HG02970 (cell line): Measurements from ENCODE around the gene CACNA1E.

ENCODE experiments used
- ATAC-seq: cut with Tn5 transposase; IDR thresholded peaks from one replicate; pipeline ENCODE4 v1.9.1; 2021; ENCODE audit warnings: mild to moderate bottlenecking, moderate library complexity, moderate number of reproducible peaks; ENCODE audit not compliant: unreplicated experiment, low FRiP score

The CACNA1E gene

DNA sequence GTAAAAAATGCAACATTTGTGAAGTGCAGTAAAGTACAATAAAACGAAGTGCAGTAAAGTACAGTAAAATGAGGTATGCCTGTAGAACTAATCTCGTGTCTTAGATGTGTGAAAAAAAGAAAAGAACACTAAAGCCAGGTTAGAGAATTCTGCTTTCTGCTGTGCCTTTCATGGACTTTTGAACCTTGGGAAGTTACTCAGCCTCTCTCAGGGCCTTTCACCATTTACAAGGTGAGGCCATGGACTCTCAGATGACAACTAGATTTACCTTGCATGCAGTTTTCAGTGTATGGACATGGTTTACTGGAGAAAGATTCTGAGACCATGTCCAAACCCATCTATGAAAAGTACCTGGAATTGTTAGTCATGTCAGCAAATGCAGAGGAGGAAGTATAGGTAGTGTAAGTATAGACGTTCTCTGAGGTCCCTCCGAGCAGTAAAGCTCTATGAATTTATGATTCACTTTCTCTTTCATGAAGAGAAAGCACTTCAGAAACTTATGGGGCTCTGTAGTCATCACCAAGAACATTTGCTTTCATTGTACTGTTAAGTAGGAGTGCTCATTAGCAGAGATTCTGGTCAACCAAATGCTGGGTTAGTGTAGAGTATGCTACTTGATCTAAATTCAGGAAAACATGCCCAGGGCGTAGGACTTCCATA, 143.1 kb downstream of the CACNA1E start:
- ATAC-seq: no peak

DNA sequence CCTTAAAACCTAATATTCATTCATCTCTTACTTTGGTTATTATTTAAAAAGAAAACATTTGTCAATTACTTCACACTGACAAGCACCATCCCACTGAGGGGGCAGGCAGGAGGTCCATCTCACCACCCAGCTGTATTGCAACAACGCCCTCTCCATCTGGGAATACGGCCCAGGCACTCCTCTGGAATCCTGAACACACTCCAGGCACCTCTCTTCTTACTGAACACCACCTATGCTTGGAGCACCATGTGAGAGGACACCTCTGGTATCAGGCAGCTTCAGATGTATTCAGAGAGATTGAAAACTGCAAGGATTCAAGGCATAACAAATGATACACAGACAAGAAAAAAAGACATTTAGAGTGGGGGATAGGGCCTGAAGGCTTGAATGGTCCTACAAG, 147.1 kb downstream of the CACNA1E start:
- no peak for ATAC-seq

DNA sequence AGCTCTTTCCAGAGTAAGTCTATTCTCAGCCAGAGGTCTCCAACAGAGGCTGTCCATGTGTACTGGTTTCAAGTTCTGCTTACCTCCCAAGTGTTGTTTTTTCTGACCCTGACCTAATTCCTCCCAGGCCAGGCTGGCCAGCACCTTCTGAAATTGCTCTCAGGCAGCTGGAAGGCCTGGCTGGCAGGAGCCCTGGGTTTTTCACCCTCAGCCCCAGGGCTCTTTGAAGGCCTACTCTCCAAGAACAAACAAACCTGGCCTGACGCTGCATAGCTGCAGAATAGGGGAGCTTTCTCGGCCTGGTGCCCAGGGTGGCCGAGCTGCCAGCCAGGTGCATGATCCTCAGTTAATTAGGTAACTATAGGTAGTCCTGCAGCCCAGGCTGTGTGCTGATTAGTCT, 147.5 kb downstream of the CACNA1E start:
- no peak for ATAC-seq

DNA sequence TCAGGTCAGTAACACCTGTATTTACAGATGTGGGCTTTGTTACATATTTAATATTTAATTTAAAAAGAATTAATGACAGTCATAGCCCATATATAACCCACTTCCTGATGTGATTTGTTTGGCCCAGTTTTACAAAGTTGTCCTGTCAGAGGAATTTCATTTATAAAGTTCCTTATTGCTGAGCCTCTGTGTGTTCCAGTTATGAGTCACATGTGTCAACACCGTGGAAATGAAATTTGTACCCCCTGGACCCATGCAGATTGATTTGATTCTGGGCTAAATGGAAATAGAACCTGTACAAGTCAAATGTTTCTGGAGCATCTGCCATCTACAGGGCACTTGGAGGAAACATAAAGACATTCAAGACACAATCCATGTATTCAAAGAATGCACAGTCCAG, 149.2 kb downstream of the CACNA1E start:
- ATAC-seq: no peak

DNA sequence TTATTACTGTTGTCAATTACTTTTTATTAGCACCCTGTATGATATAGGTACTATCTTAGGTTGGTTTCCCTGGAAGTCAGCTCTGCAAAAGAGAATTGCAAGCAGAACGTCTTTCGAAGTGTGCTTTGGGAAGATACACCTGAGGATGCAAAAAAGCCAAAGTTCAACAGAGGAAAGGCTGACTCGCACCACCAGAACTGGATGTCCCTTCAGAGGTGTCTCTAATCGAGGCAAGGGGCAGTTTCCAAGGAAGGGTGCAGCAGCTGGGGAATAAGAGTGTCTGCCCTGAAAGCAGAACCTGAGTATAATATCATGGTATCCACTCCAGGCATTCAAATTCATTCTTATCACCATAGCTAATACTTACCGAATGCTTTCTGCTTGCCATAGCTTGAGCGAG, 149.6 kb downstream of the CACNA1E start:
- no peak for ATAC-seq

DNA sequence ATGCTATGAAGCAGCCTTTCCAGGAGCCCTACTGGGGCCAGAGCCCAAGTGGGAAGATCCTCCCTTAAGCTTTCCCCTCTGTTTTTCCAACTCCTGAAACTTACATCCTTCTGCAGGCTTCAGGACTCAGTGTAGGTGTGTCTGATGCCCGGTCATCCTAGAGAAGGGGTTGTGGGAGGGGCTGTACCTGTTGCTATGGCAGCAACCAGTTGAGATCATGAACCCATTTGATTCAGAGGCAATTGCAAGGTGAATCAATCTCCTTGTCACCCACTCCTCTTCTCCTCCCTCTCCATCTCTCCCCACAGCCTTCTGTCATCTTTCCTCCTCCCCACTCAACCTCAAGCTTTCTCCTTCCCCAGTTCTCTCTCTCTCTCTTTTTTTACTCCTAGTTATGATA, 151.8 kb downstream of the CACNA1E start:
- ATAC-seq: no peak

DNA sequence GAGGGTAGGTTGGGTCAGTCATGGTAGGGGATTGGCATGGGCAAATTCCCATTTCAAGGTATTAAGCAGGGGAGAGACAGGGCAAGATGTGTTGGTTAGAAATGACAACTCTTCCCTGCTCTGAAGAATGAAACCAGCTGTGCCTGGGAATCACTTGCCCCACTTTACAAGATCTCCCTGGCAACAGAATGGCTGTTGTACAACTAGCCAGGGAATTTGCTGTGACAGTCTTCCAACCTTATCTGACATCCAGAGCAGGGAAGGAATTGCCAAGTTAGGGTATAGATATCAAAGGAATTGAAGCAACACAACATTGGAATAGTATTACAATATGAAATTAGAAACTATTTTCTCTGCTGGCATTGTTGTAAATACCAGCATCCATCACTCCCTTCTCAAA, 154.7 kb downstream of the CACNA1E start:
- ATAC-seq: no peak

DNA sequence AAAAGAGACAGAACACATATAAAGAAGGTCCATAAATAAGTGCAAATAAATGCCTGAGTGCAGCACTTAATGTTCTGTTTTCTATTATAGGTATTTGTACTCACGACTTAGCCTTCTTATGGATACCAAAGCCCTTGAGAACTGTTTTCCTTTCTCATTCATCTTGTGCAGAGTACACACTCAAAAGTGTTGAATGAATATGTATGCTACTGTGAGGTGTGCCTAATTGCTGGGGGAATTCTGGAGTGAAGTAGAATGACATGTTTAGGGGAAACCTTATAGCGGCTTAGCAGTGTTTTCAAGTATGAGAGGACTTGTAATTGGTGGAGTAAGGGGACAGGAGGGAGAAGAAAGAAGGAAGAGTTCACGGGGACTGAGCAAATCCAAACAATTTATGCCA, 157.6 kb downstream of the CACNA1E start:
- no peak for ATAC-seq

DNA sequence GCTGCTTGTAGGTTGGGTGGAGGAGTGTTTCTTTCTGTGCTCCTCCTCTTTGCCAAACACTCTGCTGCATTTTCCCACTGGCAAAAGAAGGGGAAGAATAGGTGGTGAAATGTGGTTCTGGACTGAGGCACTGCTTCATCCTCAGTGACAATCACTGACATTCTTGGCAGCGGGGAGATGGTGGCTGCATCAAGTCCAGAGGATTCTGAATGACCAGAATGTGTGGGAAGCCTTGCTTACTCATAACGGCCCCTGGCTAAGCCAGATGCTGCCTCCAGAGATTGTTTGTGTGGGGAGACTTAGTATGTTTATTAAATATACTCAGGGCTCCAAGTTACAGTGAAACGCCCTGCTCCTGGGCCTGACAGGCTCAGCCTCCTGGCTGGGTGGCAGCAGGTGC, 160.3 kb downstream of the CACNA1E start:
- ATAC-seq: no peak

DNA sequence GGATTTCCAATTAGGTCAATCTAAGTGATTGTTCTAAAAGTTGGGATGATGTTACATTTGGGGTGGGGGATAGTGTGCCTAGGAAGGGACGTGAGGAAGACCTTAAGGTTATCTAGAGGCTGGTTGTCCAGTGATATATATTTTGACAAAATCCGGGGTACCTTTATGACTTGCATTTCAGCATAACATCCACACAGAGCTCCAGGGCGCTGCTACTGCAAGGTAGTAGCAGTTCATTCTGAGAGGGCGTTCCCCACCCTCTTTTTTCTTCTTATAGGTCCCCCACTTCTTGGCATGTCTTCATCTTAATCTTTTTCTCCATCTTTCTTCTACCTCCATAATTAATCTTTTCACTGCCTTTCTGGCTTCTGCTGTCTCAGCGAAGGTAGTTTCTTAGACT, 161.9 kb downstream of the CACNA1E start:
- ATAC-seq: no peak

DNA sequence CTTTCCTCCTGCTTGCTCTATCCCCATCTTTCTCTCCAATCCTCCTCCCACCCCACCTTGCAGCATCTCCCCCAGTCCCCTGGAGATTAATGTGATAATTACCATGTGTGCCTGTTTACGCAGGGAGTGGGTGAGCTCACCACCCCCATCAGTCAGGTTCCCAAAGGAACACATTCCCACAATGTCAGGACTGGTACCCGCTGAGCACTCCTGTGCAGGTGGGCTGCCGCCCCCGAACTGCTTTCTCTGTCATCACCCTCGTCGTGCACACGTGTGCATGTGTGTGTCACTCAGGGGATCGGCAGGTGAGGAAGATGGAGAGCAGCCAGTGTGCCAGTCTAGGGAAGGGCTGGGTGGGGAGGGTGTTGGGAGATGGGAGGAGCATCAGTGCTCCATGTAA, 163.4 kb downstream of the CACNA1E start:
- ATAC-seq: no peak

DNA sequence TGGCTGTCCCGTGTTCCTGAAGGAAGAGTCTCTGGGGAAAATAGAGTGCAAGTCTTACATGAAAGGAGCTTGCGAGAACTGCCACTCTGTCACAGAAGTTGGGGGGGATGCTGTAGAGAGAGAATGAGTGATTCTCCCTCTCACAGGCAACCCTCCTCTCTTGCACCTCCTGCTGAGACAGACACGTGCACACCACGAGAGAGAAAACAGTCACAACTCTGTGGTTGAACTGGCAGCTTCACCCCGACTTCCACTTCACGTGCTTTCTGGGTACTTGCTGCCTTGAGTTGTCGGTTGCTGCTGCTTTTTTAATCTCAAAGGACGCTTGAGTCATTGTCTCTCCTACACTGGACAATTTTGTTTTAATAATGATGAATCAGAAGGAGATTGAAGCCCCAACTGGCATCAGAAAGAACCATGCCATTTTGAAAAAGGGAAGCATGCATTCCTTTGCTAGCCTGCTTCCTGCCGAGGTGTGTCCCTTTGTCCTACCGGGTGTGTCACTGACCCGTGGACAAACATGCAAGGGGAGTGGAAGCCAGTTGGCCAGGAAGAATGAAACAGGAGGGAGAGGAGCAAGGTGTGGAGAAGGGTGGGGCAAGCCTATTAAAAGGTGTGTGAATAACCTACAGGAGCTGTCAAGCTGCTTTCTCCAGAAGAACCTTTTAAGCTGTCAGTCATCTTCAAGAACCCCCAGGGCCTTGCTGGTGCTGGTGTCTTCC, 164.2 kb downstream of the CACNA1E start:
- no peak for ATAC-seq

DNA sequence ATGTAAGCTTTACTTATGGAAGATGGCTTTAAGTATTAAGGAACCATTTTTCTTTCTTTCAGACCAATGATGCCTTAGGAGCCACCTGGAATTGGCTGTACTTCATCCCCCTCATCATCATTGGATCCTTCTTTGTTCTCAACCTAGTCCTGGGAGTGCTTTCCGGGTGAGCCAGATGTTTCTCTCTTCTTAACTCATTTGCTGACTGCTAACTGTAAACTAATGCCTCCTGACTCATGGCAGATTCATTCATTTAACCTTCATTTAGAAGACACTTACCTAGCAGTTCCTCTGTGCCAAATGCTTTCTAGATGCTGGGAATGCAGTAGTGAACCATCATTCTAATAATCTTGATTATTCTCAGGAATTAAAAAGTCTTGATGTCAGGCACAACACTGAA, 168.0 kb downstream of the CACNA1E start:
- ATAC-seq: no peak

DNA sequence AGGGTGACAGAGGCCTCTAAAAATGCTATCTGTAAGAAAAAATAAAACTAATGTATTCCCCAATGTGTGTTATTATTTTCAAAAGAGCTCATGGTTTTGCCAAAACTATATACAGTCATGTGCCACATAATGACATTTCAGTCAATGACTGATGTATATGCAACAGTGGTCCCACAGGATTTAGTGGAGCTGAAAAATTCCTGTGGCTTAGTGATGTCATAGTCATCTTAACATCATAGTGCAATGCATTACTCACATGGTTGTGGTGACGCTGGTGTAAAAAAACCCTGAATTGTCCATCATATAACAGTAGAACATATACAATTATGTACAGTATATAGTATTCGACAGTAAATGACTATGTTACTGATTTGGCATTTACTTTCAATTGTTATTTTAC, 172.4 kb downstream of the CACNA1E start:
- no peak for ATAC-seq

DNA sequence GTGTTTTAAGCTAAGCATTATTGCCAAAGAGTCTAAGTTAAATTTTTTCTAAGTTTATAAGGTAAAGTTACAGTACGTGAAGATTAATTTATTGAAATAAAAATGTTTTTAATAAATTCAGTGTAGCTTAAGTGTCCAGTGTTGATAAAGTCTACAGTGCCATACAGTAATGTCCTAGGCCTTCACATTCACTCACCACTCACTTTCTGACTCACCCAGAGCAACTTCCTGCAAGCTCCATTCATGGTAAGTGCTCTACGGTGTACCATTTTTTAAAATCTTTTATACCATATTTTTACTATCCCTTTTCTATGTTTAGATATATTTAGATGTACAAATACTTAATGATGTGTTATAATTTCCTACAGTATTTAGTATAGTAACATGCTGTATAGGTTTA, 173.2 kb downstream of the CACNA1E start:
- ATAC-seq: no peak

DNA sequence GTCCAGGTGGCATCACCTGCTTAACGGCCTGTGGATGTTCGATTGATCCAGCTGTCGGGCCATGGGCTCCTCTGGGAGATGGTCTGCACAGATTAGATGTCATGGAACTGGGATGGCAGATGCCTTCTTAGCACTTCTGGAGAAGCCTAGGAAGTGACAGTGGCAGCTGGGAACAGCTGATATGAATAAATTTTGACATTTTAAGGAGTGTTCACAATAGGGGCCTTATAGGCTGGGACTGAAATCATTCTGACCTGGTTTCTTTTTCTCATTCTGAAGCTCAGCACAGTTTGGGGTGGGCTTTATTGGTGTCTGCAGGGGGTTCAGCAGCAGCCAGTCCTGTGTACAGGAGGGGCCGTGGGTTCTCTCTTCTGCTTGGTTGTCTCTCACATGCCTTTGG, 175.3 kb downstream of the CACNA1E start:
- no peak for ATAC-seq

DNA sequence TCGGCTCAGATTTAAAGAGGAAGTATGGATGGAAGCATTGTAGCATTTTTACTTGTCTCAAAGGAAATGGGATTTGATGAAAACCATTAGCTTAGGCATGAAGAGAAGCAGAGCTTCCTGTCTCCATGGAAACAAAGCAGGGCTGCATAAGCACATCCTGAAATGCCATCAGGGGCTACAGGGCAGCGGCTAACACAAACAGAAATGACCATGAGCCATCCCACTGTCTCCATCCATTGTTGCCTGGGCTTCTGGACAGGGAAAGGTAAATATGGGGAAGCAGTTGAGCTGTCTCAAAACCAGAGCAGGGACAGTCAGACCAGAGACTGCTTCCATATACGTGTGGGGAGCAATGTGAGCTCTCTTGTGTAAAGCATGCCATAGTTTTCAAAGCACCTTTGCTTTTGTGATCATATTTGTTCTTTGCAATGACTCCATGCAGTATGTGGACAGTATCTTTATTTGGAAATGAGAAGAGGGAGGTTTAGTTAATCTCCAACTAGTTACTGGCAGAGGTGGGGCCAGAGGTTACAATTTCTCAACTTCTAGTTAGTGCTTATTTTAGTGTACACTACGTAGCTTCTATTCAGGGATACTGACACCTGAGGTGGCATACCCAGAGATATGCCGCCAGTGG, 176.1 kb downstream of the CACNA1E start:
- no peak for ATAC-seq

DNA sequence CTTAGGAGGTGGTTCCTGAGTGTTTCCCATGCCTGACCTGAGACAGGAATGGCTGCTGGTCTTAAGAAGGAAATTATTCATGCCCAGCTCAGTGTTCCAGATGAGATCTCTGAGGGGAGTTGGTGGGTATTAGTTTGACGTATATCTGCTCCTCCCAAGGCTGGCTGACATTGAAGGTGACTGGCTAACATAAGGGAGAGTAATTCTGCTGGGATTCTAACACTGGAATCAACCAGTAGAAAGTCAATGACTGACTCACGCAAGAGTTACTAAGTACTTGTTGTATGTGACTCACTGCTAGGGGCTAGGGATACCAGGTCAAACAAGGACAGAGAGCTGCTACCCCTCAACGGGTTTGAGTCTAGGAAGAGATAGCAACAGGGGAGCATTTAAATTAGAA, 177.3 kb downstream of the CACNA1E start:
- no peak for ATAC-seq

DNA sequence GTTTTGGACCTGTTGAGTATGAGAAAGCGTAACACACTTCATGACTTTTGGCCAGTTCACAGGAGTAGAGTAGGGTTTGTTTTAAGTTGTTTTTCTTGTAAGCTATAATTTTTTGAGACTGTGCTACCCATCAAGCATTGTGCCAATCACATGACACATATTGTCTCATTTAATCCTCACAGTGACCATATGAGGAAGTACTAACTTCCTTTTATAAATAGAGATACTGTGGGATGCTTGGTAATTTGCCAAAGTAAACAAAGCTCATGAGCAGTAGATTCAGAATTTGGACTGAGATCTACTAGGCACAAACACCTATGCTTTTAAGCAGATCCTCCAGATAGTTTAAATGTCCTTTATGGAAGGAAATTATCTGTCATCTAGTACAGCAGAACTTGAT, 178.3 kb downstream of the CACNA1E start:
- no peak for ATAC-seq

DNA sequence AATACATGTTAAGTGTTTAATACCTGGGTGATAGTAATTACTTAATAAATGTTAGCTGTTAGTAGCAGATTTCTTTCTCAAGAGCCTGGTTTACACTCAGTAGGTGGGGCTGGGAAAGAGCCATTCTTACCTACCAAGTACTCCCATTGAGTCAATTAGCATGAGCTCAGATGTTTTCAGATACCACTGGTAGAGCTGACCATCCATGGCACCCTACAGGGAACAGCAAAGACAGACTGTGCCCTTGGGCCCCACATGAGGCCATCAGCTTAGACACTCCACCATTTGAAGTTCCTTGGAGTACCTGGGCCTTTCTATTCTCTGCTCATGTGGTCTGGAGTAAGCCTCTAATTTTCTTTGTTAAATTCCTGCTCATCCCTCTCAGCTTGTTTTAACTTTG, 179.3 kb downstream of the CACNA1E start:
- no peak for ATAC-seq

DNA sequence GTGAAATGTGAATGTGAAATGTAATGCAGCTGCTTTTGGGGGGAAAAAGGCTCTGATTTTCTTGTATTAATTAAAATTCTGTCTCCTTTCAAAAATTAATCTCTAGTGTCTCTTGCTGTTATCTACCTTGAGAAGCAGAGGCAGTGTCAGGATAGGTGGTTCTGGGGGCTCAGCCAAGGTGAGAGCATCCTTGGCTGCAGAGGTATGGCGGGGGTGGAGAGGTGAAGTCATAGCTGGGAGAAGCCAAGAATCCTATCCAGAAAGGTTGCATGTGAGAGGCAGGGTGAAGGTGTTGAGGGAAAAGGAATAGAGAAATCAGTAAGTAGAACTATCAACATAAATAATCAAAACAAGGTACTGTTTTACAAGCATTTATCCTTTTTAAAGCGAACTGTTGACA, 181.2 kb downstream of the CACNA1E start:
- no peak for ATAC-seq

DNA sequence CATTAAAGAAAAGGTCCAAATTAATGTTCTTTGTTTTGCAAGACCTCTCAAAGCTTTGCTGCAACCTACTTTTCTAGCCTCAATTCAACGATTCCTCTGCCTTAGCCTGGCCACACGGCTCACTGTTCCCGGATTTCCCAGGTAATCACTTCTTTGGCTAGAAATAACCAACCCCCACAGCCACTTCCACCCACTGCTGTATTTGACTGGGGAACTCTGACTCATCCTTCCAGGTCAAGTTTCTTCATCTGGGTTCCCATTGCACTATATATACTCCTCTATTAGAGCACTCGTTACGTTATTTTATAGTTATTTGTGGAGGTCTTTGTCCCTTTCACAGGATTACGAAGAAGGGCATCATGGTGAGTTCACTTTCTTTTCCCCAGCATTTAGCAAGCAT, 185.9 kb downstream of the CACNA1E start:
- no peak for ATAC-seq
